H1 (cell line): ENCODE measurements around the gene PPP1R17. TPM values are rescaled to one million over a fixed set of nuclear protein-coding genes. Genes with fewer than 3 reads are reported as not detected.

Experiments used
- CHD7 ChIP-seq: fragments of 300-600 bp; sonication (generic); IDR thresholded peaks from 2 replicates; pipeline ENCODE4 v1.7.1; 2012; ENCODE audit warnings: low read length, moderate library complexity, mild to moderate bottlenecking, inconsistent platforms; ENCODE audit not compliant: insufficient replicate concordance
- GABPA ChIP-seq: IDR thresholded peaks from 2 replicates; pipeline ENCODE4 v1.6.1; 2011; ENCODE audit warnings: mild to moderate bottlenecking, low read length, moderate library complexity, borderline replicate concordance; ENCODE audit not compliant: insufficient read depth
- HDAC2 ChIP-seq, 2 experiments: fragments of 300-600 bp in 1 of 2; sonication (generic) in 1 of 2; IDR thresholded peaks; 2 replicates each; pipeline ENCODE4 v1.6.1; 2011 to 2012; ENCODE audit warnings: low read depth in 2 of 2, low read length in 2 of 2, mild to moderate bottlenecking in 2 of 2, moderate library complexity in 2 of 2, borderline replicate concordance in 1 of 2, inconsistent platforms in 1 of 2
- HDAC6 ChIP-seq: IDR thresholded peaks from one replicate; pipeline ENCODE4 v1.7.1; 2012; ENCODE audit warnings: low read depth, mild to moderate bottlenecking, inconsistent platforms, low read length, moderate library complexity
- NANOG ChIP-seq: IDR thresholded peaks from 2 replicates; pipeline ENCODE4 v1.6.1; 2011; ENCODE audit warnings: low read length, low read depth, mild to moderate bottlenecking, inconsistent platforms; ENCODE audit not compliant: insufficient read depth, poor library complexity, severe bottlenecking
- POLR2A ChIP-seq, 2 experiments: IDR thresholded peaks; 1 replicate in 1 of 2; 2 replicates in 1 of 2; pipeline ENCODE4 v1.6.1; 2011; ENCODE audit warnings: low read depth in 2 of 2, low read length in 2 of 2, mild to moderate bottlenecking in 2 of 2; ENCODE audit errors: control extremely low read depth in 1 of 2
- POU5F1 ChIP-seq: IDR thresholded peaks from 2 replicates; pipeline ENCODE4 v1.6.1; 2011; ENCODE audit warnings: low read depth, mild to moderate bottlenecking, low read length, moderate library complexity
- RFX5 ChIP-seq: IDR thresholded peaks from 2 replicates; pipeline ENCODE4 v1.6.1; 2011; ENCODE audit warnings: low read depth, low read length, improper control_type of control experiment, borderline replicate concordance
- SAP30 ChIP-seq: fragments of 300-600 bp; sonication (generic); IDR thresholded peaks from 2 replicates; pipeline ENCODE4 v1.7.1; 2012; ENCODE audit warnings: low read length, moderate library complexity, mild to moderate bottlenecking, inconsistent platforms; ENCODE audit not compliant: insufficient read depth, insufficient replicate concordance
- SRF ChIP-seq: IDR thresholded peaks from 2 replicates; pipeline ENCODE4 v1.6.1; 2011; ENCODE audit warnings: mild to moderate bottlenecking, low read depth, low read length, moderate library complexity
- TAF7 ChIP-seq: optimal IDR thresholded peaks from 2 replicates; pipeline ENCODE3; 2011; ENCODE audit warnings: low read depth, mild to moderate bottlenecking, inconsistent platforms, low read length, moderate library complexity, borderline replicate concordance
- polyA plus RNA-seq, 7 experiments: library from polyadenylated mRNA; depleted of rRNA in 3 of 7; stranded (reverse) in 5 of 7; unstranded in 2 of 7; fragments of >200 nt in 5 of 7; fragments of 200-250 nt in 2 of 7; gene quantifications; 1 replicate in 5 of 7; 2 replicates in 1 of 7; 4 replicates in 1 of 7; pipeline versions ENCODE4 v1.2.1 to v1.2.3, GENCODE V29; 2011 to 2013; ENCODE audit warnings: missing spikeins in 2 of 7, mixed read lengths in 2 of 7
- total RNA-seq: library from RNA; stranded (reverse); fragmentation: NEBNext Ultra II Directional; extraction: Animal tissue kit (Norgen Biotek cat#: 25700); gene quantifications from 2 replicates; pipeline ENCODE4 v1.2.1, GENCODE V29; 2021

Gene PPP1R17
- total and polyA plus RNA-seq, 2 of the 8 experiments (the other 6 are each of a cell fraction or from before 2014, with no cell fraction given), result 1.5 to 2.5 TPM

GRCh38 chr7:31710171-31710570 lies 23.2 kb downstream of the PPP1R17 start (continued):
- TF ChIP-seq CHD7 (peak; percentile 96), NANOG (peak; percentile 94), SRF (no peak), GABPA (no peak), POLR2A (IDR thresholded peaks at IDR 0.05; ENCODE audit: control extremely low read depth in 1 of 2, low read depth in 2 of 2, low read length in 2 of 2) (no peak), RFX5 (no peak), POU5F1 (peak; percentile 86; the same call in 1 of the 2 replicates), HDAC2 (IDR thresholded peaks at IDR 0.05; ENCODE audit: borderline replicate concordance in 1 of 2, low read depth in 2 of 2, low read length in 2 of 2) (peak; percentile 67 to 69; a peak in 2 of 4 replicates), HDAC6 (no peak), TAF7 (no peak), SAP30 (no peak)
